Measurements from ENCODE around the gene BTK. TPM values are rescaled to one million over a fixed set of nuclear protein-coding genes. Genes with fewer than 3 reads are reported as not detected.

Gene BTK
- not detected in 2 replicates for total RNA-seq

DNA sequence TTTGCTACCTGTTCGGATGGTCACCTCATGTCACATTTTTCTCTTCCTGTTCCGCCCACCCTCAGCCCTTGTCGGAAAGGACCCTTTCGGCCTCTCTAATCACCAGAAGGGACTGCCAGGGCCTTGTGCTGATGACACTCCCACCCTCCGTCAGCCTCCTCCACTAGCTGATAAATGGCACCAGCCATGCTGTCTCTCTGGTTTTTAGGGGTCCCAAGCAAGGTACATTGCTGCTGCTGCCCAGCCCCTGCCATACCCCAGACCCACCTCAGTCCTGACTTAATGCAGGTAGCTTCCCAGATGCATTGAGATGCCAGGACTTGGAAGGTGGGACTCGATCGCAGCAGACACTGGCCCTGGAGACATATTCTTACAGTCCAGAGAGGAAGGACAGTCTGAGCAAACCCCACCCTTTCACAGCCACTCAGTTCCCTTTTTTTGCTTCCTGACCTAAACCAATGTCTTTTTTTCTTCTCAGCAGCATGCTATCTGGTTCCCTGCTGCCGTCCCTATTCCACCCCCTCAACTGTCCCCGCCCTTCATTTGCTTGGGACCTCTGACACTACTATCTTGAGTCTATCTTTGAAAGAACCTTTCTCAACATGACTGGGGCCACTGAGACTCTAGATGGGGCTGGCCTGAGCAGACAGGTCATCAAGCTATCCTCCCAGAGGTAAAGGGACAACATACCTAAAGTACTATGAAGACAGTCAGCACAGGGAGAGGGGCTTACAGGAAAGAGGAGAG lies at the start of gene BTK:
Gene BTK (minus strand): TSS at position 397 of the 747 bp plus-strand sequence. CDS start 10,907 bp downstream, outside the sequence.

GRCh38 chrX:101407748-101408531 lies 21.9 kb upstream of the BTK start, which contains the start of the genes GLA and HNRNPH2:
TSS of gene GLA (minus strand) at chrX:101407925. CDS start at chrX:101407903, 22 bp downstream.
TSS of gene HNRNPH2 (plus strand) at chrX:101408222. CDS start at chrX:101411989, 3,767 bp downstream.

DNA sequence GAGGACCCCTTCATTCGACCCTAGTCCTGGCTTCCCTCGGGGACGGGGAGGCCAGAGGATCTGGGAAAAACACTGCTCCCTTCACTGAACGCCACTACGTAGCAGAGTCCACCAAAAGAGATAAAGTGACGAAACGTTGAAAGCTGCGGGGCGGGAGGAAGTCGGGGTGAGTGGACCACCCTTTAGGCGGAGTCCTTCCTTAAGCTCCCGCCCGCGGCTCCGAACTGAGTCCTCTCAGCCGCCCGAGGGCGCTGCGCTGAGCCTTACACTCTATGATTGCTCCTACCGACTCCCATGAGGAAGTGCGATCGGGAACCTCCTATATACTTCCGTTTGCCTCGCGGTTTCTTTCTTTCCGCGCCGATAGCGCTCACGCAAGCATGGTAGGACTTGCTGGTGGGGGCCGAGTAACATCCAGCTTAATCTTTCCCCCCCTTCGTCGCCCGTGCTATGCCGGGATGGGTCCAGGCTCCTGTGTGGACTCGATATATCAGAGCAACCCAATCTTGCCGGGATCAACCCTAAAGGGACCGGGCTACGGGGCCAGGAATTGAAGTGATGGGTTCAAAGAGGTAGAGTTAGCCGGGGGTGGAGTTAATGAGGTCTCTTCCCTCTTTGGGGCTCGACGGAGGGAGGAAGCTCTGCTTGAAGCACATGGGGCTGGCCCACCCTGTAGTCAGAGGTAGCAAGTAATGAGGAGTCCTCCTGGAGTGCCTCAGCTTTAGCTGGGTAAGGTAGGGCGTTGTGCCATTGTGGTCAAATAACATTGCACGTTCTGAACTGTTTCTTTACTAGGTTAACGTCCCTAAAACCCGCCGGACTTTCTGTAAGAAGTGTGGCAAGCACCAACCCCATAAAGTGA lies 4.9 kb upstream of the BTK start, which contains the start of gene RPL36A:
Gene RPL36A (plus strand): TSS at position 348 of the 862 bp plus-strand sequence. CDS start 33 bp downstream, at position 381.

GRCh38 chrX:101348452-101349192 lies 37.4 kb downstream of the BTK start, which contains the start of gene TIMM8A:
TSS of gene TIMM8A (minus strand) at chrX:101348742. CDS start at chrX:101348664, 78 bp downstream.

Small RNA genes lying within 50 kb of the gene (small RNA-seq; reads per million reads assigned to genes)
- not detected for gene RNU6-934P (ENCODE audit: low replicate concordance)

Other genes starting within 250 kb of the BTK start
- 0.22 and 4.0 TPM in 2 replicates for gene DRP2, start 166.4 kb downstream of the BTK start, total RNA-seq
- gene TAF7L, start 94.9 kb downstream of the BTK start, total RNA-seq, result 0.22 and 1.1 TPM in 2 replicates
- 2.8 and 6.3 TPM in 2 replicates for gene TIMM8A, start 37.4 kb downstream of the BTK start, total RNA-seq
- 295 and 656 TPM in 2 replicates for gene RPL36A, start 4.8 kb upstream of the BTK start, total RNA-seq
- gene GLA, start 21.7 kb upstream of the BTK start, total RNA-seq, result 38.7 and 55.1 TPM in 2 replicates
- 50.5 and 58.6 TPM in 2 replicates for gene HNRNPH2, start 22.0 kb upstream of the BTK start, total RNA-seq
- gene ARMCX4, start 99.3 kb upstream of the BTK start, total RNA-seq, result 2.2 and 3.3 TPM in 2 replicates
- gene ARMCX1, start 164.4 kb upstream of the BTK start, total RNA-seq, result 27.6 and 36.3 TPM in 2 replicates
- gene ARMCX6, start 231.8 kb upstream of the BTK start, total RNA-seq, result 24.9 and 31.8 TPM in 2 replicates
- 36.9 and 85.8 TPM in 2 replicates for gene ARMCX3, start 237.0 kb upstream of the BTK start, total RNA-seq